ENCODE results near the gene MAPKAP1.

Gene MAPKAP1

DNA sequence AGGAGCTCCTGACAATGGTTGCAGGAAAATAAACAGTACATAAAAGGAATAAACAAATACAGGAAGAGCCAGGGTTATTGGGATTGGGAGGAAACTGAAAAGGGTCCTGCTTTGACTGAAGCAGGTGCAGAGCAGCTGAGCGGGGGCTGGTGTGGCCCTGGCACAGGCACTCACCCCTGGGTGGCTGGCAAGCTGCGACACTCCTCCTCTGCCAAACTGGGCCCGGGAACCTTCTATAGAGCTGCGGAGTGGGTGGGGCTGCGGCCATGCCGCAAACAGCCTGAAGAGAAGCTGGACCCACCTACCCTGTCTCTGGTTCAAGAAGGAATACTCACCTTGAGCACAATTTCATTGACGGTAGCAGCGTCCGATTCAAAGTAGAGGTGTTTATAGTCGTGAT lies 262.8 kb downstream of the MAPKAP1 start:
- no peak overlapping the region for H2AFZ ChIP-seq (ENCODE audit: low read depth, low read length)
- TF ChIP-seq, protein P1, sequence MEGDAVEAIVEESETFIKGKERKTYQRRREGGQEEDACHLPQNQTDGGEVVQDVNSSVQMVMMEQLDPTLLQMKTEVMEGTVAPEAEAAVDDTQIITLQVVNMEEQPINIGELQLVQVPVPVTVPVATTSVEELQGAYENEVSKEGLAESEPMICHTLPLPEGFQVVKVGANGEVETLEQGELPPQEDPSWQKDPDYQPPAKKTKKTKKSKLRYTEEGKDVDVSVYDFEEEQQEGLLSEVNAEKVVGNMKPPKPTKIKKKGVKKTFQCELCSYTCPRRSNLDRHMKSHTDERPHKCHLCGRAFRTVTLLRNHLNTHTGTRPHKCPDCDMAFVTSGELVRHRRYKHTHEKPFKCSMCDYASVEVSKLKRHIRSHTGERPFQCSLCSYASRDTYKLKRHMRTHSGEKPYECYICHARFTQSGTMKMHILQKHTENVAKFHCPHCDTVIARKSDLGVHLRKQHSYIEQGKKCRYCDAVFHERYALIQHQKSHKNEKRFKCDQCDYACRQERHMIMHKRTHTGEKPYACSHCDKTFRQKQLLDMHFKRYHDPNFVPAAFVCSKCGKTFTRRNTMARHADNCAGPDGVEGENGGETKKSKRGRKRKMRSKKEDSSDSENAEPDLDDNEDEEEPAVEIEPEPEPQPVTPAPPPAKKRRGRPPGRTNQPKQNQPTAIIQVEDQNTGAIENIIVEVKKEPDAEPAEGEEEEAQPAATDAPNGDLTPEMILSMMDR (IDR thresholded peaks at IDR 0.05; ENCODE audit: borderline replicate concordance, extremely low read depth, low read length, poor library complexity, severe bottlenecking) = no peak
- no peak for TF ChIP-seq EZH2 (IDR thresholded peaks at IDR 0.05; ENCODE audit: borderline replicate concordance, low read depth, low read length, severe bottlenecking)
- H3K9ac ChIP-seq (ENCODE audit: low read depth, low read length) = no peak overlapping the region
- no peak overlapping the region for H3K27ac ChIP-seq (ENCODE audit: low read length)
- no peaks in the 10 kb centered on the region for H3K27me3 ChIP-seq (ENCODE audit: insufficient read depth, low read length, poor library complexity)
- peaks cover 25% of the 10 kb centered on the region for H3K36me3 ChIP-seq (ENCODE audit: insufficient read depth, low read length)
- ATAC-seq (ENCODE audit: insufficient read depth, low read depth) (no peak), DNase-seq (no peak)
- no peak overlapping the region for H3K4me2 ChIP-seq (ENCODE audit: insufficient read depth, low read length)
- no peaks in the 10 kb centered on the region for H3K79me2 ChIP-seq (ENCODE audit: insufficient read depth, low read length)
- H4K20me1 ChIP-seq (ENCODE audit: insufficient read depth, low read length) = peaks cover 32% of the 10 kb centered on the region
- H3K4me1 ChIP-seq (ENCODE audit: insufficient read depth, low read length) = peaks cover 17% of the 10 kb centered on the region
- no peaks in the 10 kb centered on the region for H3K9me3 ChIP-seq (ENCODE audit: insufficient read depth, low read length, severe bottlenecking)
- H3K4me3 ChIP-seq (ENCODE audit: low read depth in 1 of 2, low read length in 2 of 2) = no peak overlapping the region

- H3K79me2 ChIP-seq (ENCODE audit: insufficient read depth, low read length) = no peaks in the 10 kb centered on the region
- H3K9ac ChIP-seq (ENCODE audit: low read depth, low read length) = no peak overlapping the region
- peaks cover 32% of the 10 kb centered on the region for H4K20me1 ChIP-seq (ENCODE audit: insufficient read depth, low read length)
- H3K4me3 ChIP-seq (ENCODE audit: low read depth in 1 of 2, low read length in 2 of 2) = no peak overlapping the region
- no peak for ATAC-seq (ENCODE audit: insufficient read depth, low read depth)
- H3K9me3 ChIP-seq (ENCODE audit: insufficient read depth, low read length, severe bottlenecking) = no peaks in the 10 kb centered on the region
- no peak for DNase-seq
- no peak overlapping the region for H2AFZ ChIP-seq (ENCODE audit: low read depth, low read length)
- H3K36me3 ChIP-seq (ENCODE audit: insufficient read depth, low read length) = peaks cover 31% of the 10 kb centered on the region
- H3K27me3 ChIP-seq (ENCODE audit: insufficient read depth, low read length, poor library complexity) = no peaks in the 10 kb centered on the region
- H3K27ac ChIP-seq (ENCODE audit: low read length) = no peak overlapping the region
- H3K4me1 ChIP-seq (ENCODE audit: insufficient read depth, low read length) = peaks cover 17% of the 10 kb centered on the region
- TF ChIP-seq, protein P1 (IDR thresholded peaks at IDR 0.05; ENCODE audit: borderline replicate concordance, extremely low read depth, low read length, poor library complexity, severe bottlenecking) = no peak
- TF ChIP-seq EZH2 (IDR thresholded peaks at IDR 0.05; ENCODE audit: borderline replicate concordance, low read depth, low read length, severe bottlenecking) = no peak
- H3K4me2 ChIP-seq (ENCODE audit: insufficient read depth, low read length) = no peak overlapping the region
These were observed 263.6 kb downstream of the MAPKAP1 start for GRCh38 chr9:125443367-125443766.

GRCh38 chr9:125442452-125442851 lies 264.6 kb downstream of the MAPKAP1 start:
- H3K4me1 ChIP-seq (ENCODE audit: insufficient read depth, low read length) = peaks cover 14% of the 10 kb centered on the region
- peaks cover 28% of the 10 kb centered on the region for H4K20me1 ChIP-seq (ENCODE audit: insufficient read depth, low read length)
- TF ChIP-seq, protein P1 (IDR thresholded peaks at IDR 0.05; ENCODE audit: borderline replicate concordance, extremely low read depth, low read length, poor library complexity, severe bottlenecking) = no peak
- TF ChIP-seq EZH2 (IDR thresholded peaks at IDR 0.05; ENCODE audit: borderline replicate concordance, low read depth, low read length, severe bottlenecking) = no peak
- no peak for DNase-seq
- no peaks in the 10 kb centered on the region for H3K9me3 ChIP-seq (ENCODE audit: insufficient read depth, low read length, severe bottlenecking)
- no peak overlapping the region for H3K4me3 ChIP-seq (ENCODE audit: low read depth in 1 of 2, low read length in 2 of 2)
- H2AFZ ChIP-seq (ENCODE audit: low read depth, low read length) = no peak overlapping the region
- H3K79me2 ChIP-seq (ENCODE audit: insufficient read depth, low read length) = no peaks in the 10 kb centered on the region
- no peaks in the 10 kb centered on the region for H3K27me3 ChIP-seq (ENCODE audit: insufficient read depth, low read length, poor library complexity)
- ATAC-seq (ENCODE audit: insufficient read depth, low read depth) = no peak
- H3K9ac ChIP-seq (ENCODE audit: low read depth, low read length) = no peak overlapping the region
- H3K36me3 ChIP-seq (ENCODE audit: insufficient read depth, low read length) = peaks cover 38% of the 10 kb centered on the region
- H3K27ac ChIP-seq (ENCODE audit: low read length) = no peak overlapping the region
- H3K4me2 ChIP-seq (ENCODE audit: insufficient read depth, low read length) = no peak overlapping the region

- no peak for DNase-seq
- Histone ChIP-seq H3K27ac (ENCODE audit: low read length) (no peak overlapping the region), H4K20me1 (ENCODE audit: insufficient read depth, low read length) (peaks cover 11% of the 10 kb centered on the region)
These were observed 266.6 kb downstream of the MAPKAP1 start for GRCh38 chr9:125440411-125440810.

More at GRCh38 chr9:125440411-125440810, 266.6 kb downstream of the MAPKAP1 start:
- Histone ChIP-seq H3K79me2 (ENCODE audit: insufficient read depth, low read length) (no peaks in the 10 kb centered on the region), H3K27me3 (ENCODE audit: insufficient read depth, low read length, poor library complexity) (no peaks in the 10 kb centered on the region), H3K9ac (ENCODE audit: low read depth, low read length) (no peak overlapping the region), H3K4me3 (ENCODE audit: low read depth in 1 of 2, low read length in 2 of 2) (no peak overlapping the region), H3K4me1 (ENCODE audit: insufficient read depth, low read length) (no peaks in the 10 kb centered on the region), H3K9me3 (ENCODE audit: insufficient read depth, low read length, severe bottlenecking) (no peaks in the 10 kb centered on the region), H3K4me2 (ENCODE audit: insufficient read depth, low read length) (no peak overlapping the region), H3K36me3 (ENCODE audit: insufficient read depth, low read length) (peaks cover 37% of the 10 kb centered on the region), H2AFZ (ENCODE audit: low read depth, low read length) (no peak overlapping the region)
- no peak for ATAC-seq (ENCODE audit: insufficient read depth, low read depth)
- TF ChIP-seq EZH2 (IDR thresholded peaks at IDR 0.05; ENCODE audit: borderline replicate concordance, low read depth, low read length, severe bottlenecking) = no peak

All from DND-41 (cell line).